Brain microvascular endothelial cell (primary cell): Measurements from ENCODE around the gene GZMM.

Experiments used
- DNase-seq: peaks from one replicate; pipeline ENCODE4 v3.0.0-alpha.2; 2020
- H3K27ac ChIP-seq: fragments of 250-450 bp; sonication (Bioruptor Pico); 2 replicates; pipeline ENCODE4 v1.5.1; 2020; ENCODE audit warnings: mild to moderate bottlenecking, moderate library complexity
- H3K27me3 ChIP-seq: fragments of 250-450 bp; sonication (Bioruptor Pico); replicated peaks from 2 replicates; pipeline ENCODE4 v1.5.1; 2020; ENCODE audit warnings: mild to moderate bottlenecking
- H3K36me3 ChIP-seq: fragments of 250-450 bp; sonication (Bioruptor Pico); replicated peaks from 2 replicates; pipeline ENCODE4 v1.5.1; 2020; ENCODE audit warnings: mild to moderate bottlenecking
- H3K4me3 ChIP-seq: 2 replicates; pipeline ENCODE4 v1.5.1; 2011; ENCODE audit warnings: low read depth, mild to moderate bottlenecking, control low read depth, low read length, moderate library complexity
- in situ Hi-C: cut with HindIII; loops from 2 replicates; pipeline ENCODE4 v1.10.0; 2017; ENCODE audit warnings: low sequenced_read_pairs, low pct_ligation_motif_present
- TF ChIP-seq, protein P1 (sequence below): IDR thresholded peaks from 2 replicates; pipeline ENCODE4 v1.5.1; 2011; ENCODE audit warnings: low read depth, mild to moderate bottlenecking, moderate library complexity, low read length, control low read depth, inconsistent platforms; ENCODE audit errors: missing control alignments

The GZMM gene

DNA sequence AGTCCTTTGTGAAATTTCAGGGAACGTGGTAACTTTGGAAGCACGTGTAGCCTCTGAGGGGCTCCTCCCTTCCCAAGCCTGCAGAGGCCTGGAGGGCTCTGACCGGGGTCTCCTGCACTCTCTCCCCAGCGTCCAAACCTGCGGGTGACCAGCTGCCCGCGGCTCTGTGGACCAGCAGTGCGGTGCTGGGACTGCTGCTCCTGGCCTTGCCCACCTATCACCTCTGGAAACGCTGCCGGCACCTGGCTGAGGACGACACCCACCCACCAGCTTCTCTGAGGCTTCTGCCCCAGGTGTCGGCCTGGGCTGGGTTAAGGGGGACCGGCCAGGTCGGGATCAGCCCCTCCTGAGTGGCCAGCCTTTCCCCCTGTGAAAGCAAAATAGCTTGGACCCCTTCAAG, 39.2 kb upstream of the GZMM start:
- in situ Hi-C loops, result no loop called here
- TF ChIP-seq, protein P1, sequence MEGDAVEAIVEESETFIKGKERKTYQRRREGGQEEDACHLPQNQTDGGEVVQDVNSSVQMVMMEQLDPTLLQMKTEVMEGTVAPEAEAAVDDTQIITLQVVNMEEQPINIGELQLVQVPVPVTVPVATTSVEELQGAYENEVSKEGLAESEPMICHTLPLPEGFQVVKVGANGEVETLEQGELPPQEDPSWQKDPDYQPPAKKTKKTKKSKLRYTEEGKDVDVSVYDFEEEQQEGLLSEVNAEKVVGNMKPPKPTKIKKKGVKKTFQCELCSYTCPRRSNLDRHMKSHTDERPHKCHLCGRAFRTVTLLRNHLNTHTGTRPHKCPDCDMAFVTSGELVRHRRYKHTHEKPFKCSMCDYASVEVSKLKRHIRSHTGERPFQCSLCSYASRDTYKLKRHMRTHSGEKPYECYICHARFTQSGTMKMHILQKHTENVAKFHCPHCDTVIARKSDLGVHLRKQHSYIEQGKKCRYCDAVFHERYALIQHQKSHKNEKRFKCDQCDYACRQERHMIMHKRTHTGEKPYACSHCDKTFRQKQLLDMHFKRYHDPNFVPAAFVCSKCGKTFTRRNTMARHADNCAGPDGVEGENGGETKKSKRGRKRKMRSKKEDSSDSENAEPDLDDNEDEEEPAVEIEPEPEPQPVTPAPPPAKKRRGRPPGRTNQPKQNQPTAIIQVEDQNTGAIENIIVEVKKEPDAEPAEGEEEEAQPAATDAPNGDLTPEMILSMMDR, result no peak
- Histone ChIP-seq H3K27me3 (no peaks in the 10 kb centered on the region), H3K36me3 (no peaks in the 10 kb centered on the region), H3K27ac (no peak overlapping the region), H3K4me3 (no peak overlapping the region)
- no peak for DNase-seq

GRCh38 chr19:506404-507285, 37.2 kb upstream of the GZMM start:
- TF ChIP-seq, protein P1, result peak; percentile 100
- in situ Hi-C loops, result no loop called here
- DNase-seq, result peak; percentile 100
- H3K27ac ChIP-seq, result peak overlapping the region; percentile 88
- H3K27me3 ChIP-seq, result no peaks in the 10 kb centered on the region
- peak overlapping the region; percentile 86 for H3K4me3 ChIP-seq
- H3K36me3 ChIP-seq, result no peaks in the 10 kb centered on the region

DNA sequence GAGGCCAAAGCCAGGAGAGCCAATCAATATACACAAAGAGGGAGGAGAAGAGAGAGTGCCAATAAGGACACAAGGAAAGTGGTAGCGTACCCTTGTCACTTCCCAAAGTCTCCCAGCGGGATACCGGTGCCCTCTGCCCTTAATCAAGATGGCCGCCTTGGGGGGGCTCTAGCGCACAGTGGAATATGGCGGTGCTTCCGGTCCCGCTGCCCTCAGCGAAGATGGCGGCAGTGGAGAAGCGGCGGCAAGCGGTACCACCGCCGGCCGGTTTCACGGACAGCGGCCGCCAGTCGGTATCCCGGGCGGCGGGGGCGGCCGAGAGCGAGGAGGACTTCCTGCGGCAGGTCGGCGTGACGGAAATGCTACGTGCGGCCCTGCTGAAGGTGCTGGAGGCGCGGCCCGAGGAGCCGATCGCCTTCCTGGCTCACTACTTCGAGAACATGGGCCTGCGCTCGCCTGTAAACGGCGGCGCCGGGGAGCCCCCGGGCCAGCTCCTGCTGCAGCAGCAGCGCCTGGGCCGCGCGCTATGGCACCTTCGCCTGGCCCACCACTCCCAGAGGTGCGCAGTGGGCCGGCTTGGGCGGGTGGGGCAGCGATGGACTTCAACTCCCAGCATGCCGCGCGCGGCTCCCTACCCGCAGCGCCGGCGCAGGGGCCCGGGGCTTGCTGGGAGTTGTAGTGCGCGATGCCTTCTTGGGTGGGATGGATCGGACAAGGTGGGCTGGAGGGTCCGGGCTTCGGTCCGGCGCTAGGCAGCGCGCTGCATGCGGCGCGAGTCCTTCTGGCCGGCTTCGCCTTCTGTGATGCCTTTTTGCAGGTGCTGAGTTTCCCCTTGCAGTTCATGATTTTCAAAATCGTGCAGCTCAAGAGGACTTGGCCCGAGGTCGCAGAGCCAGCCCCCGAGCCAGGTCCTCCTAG, 36.3 kb upstream of the GZMM start, which contains the start of gene TPGS1:
TPGS1 (plus strand) TSS at position 212 of the 918 bp plus-strand sequence; CDS start at position 222, 10 bp downstream.
- DNase-seq, result peak; percentile 51
- H3K27me3 ChIP-seq, result no peaks in the 10 kb centered on the region
- peak within 1 kb of the TSS; percentile 88 for H3K27ac ChIP-seq
- TF ChIP-seq, protein P1, result no peak
- in situ Hi-C loops, result no loop called here
- H3K36me3 ChIP-seq, result no peaks in the 10 kb centered on the region
- H3K4me3 ChIP-seq, result peak within 1 kb of the TSS; percentile 86

- no peak for DNase-seq
- no peak overlapping the region for H3K27ac ChIP-seq
- no peaks in the 10 kb centered on the region for H3K27me3 ChIP-seq
- TF ChIP-seq, protein P1, result no peak
- no peaks in the 10 kb centered on the region for H3K36me3 ChIP-seq
- in situ Hi-C loops, result no loop called here
- H3K4me3 ChIP-seq, result peak overlapping the region; percentile 86
These were observed 35.4 kb upstream of the GZMM start for GRCh38 chr19:508204-509150.

- Histone ChIP-seq H3K27ac (peak overlapping the region; percentile 26), H3K4me3 (no peak overlapping the region), H3K27me3 (no peaks in the 10 kb centered on the region), H3K36me3 (no peaks in the 10 kb centered on the region)
- TF ChIP-seq, protein P1, result peak; percentile 99
- in situ Hi-C loops, result no loop called here
- DNase-seq, result peak; percentile 84
These were observed 33.2 kb upstream of the GZMM start for GRCh38 chr19:510606-511100.
